ENCODE measurements around the gene CHD6.

CHD6 gene

DNA sequence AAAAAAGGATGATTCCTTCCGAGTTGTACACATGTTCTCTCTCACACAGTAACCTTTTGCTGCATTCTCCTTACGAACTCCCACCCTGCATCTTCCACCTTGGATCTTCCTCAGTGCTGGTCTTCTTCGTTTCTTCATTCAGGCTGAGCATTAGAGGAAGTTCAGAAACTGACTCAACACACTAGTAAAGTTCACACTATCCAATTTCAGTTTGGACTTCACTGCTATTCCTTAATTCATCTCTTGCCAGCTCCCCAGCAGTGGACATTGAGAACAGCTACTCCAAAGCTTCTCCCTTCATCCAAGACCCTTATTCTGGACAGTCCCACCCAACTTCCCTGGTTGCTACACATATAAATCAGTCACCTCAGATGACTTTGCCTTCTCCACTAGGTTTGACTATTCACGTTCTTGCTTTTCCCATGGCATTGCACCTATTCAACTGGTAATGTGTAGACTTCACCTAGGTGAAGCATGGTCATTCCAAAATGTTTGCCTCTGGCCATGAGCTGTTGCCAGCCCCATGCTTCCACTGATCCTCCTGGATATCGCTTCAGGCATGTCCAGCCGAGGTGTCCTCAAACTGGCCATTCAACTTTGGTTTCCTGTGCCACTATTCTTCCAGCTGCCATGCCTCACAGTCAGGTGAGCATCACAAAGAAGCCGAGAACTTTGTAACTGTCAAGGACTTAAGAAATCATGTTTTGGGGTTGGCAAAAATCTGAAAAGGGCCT is 147.6 kb downstream of the CHD6 start:
- Histone ChIP-seq H3K4me3 (ENCODE audit: low read depth, low read length, poor library complexity, severe bottlenecking) (no peak overlapping the region), H3K9me2 (ENCODE audit: low read depth, low read length) (no peaks in the 10 kb centered on the region), H2AFZ (ENCODE audit: low read length) (no peak overlapping the region), H3K4me1 (ENCODE audit: insufficient read depth, low read length, severe bottlenecking) (no peaks in the 10 kb centered on the region), H3K9ac (ENCODE audit: low read length) (no peak overlapping the region), H3F3A (ENCODE audit: insufficient read depth, low read length) (no peaks in the 10 kb centered on the region), H3K9me3 (ENCODE audit: low read length) (no peaks in the 10 kb centered on the region), H3K4me2 (ENCODE audit: low read length) (no peak overlapping the region), H4K20me1 (ENCODE audit: insufficient read depth, low read length) (no peaks in the 10 kb centered on the region), H3K27me3 (ENCODE audit: insufficient read depth, low read length) (no peaks in the 10 kb centered on the region), H3K36me3 (ENCODE audit: insufficient read depth, low read length) (peaks cover 41% of the 10 kb centered on the region), H3K79me2 (ENCODE audit: insufficient read depth, low read length) (no peaks in the 10 kb centered on the region), H3K27ac (ENCODE audit: low read depth, low read length, poor library complexity, severe bottlenecking) (no peak overlapping the region)
- TF ChIP-seq, protein P1, sequence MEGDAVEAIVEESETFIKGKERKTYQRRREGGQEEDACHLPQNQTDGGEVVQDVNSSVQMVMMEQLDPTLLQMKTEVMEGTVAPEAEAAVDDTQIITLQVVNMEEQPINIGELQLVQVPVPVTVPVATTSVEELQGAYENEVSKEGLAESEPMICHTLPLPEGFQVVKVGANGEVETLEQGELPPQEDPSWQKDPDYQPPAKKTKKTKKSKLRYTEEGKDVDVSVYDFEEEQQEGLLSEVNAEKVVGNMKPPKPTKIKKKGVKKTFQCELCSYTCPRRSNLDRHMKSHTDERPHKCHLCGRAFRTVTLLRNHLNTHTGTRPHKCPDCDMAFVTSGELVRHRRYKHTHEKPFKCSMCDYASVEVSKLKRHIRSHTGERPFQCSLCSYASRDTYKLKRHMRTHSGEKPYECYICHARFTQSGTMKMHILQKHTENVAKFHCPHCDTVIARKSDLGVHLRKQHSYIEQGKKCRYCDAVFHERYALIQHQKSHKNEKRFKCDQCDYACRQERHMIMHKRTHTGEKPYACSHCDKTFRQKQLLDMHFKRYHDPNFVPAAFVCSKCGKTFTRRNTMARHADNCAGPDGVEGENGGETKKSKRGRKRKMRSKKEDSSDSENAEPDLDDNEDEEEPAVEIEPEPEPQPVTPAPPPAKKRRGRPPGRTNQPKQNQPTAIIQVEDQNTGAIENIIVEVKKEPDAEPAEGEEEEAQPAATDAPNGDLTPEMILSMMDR (IDR thresholded peaks at IDR 0.05; ENCODE audit: low read length), result no peak
- TF ChIP-seq EZH2 (IDR thresholded peaks at IDR 0.05; ENCODE audit: borderline replicate concordance, low read length), result no peak

- H3K9ac ChIP-seq (ENCODE audit: low read length), result no peak overlapping the region
- H3K27ac ChIP-seq (ENCODE audit: low read depth, low read length, poor library complexity, severe bottlenecking), result no peak overlapping the region
- H3K9me2 ChIP-seq (ENCODE audit: low read depth, low read length), result no peaks in the 10 kb centered on the region
- H3K4me2 ChIP-seq (ENCODE audit: low read length), result no peak overlapping the region
- no peaks in the 10 kb centered on the region for H3F3A ChIP-seq (ENCODE audit: insufficient read depth, low read length)
- H3K9me3 ChIP-seq (ENCODE audit: low read length), result peaks cover 3% of the 10 kb centered on the region
- H2AFZ ChIP-seq (ENCODE audit: low read length), result no peak overlapping the region
- TF ChIP-seq, protein P1 (IDR thresholded peaks at IDR 0.05; ENCODE audit: low read length), result no peak
- no peak for TF ChIP-seq EZH2 (IDR thresholded peaks at IDR 0.05; ENCODE audit: borderline replicate concordance, low read length)
- H3K79me2 ChIP-seq (ENCODE audit: insufficient read depth, low read length), result no peaks in the 10 kb centered on the region
- H3K27me3 ChIP-seq (ENCODE audit: insufficient read depth, low read length), result no peaks in the 10 kb centered on the region
- H3K4me1 ChIP-seq (ENCODE audit: insufficient read depth, low read length, severe bottlenecking), result no peaks in the 10 kb centered on the region
- no peak overlapping the region for H3K4me3 ChIP-seq (ENCODE audit: low read depth, low read length, poor library complexity, severe bottlenecking)
- peaks cover 47% of the 10 kb centered on the region for H3K36me3 ChIP-seq (ENCODE audit: insufficient read depth, low read length)
- H4K20me1 ChIP-seq (ENCODE audit: insufficient read depth, low read length), result no peaks in the 10 kb centered on the region
Measured at GRCh38 chr20:41469868-41470267, 148.3 kb downstream of the CHD6 start.

DNA sequence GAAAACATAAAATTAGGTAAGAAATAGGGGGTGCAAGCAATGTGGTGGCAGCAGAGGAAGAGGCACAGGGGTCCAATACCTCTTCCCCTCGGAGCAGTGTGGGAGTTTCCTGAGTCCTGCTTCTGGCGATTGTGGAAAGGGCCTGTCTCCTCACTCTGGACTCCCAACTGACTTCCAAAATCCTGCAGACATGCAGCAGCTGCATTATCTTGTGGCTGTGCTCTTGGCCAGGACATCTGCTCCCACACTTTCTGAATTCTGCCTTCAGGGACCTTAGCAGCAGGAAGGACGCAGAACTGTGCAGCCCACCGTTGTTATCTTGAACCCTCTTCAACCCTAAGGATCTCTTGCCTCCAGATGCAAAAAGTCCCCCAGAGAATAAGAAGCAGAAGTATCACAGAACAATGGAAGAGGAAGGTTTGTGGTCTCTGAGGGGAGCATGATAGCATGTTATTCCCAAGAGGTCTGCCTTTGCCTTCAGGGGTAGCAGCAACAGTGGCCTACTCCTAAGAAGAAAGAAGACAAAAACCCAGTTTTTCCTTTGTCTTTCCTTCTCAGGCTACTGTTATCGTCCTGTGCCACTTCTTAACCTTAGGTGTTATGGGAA is 149.1 kb downstream of the CHD6 start:
- Histone ChIP-seq H3K4me3 (ENCODE audit: low read depth, low read length, poor library complexity, severe bottlenecking) (no peak overlapping the region), H3K27ac (ENCODE audit: low read depth, low read length, poor library complexity, severe bottlenecking) (no peak overlapping the region), H3K4me1 (ENCODE audit: insufficient read depth, low read length, severe bottlenecking) (no peaks in the 10 kb centered on the region), H3K9ac (ENCODE audit: low read length) (no peak overlapping the region), H3K27me3 (ENCODE audit: insufficient read depth, low read length) (no peaks in the 10 kb centered on the region), H3K9me2 (ENCODE audit: low read depth, low read length) (no peaks in the 10 kb centered on the region), H4K20me1 (ENCODE audit: insufficient read depth, low read length) (no peaks in the 10 kb centered on the region), H3F3A (ENCODE audit: insufficient read depth, low read length) (no peaks in the 10 kb centered on the region), H3K79me2 (ENCODE audit: insufficient read depth, low read length) (no peaks in the 10 kb centered on the region), H3K36me3 (ENCODE audit: insufficient read depth, low read length) (peaks cover 55% of the 10 kb centered on the region), H3K4me2 (ENCODE audit: low read length) (no peak overlapping the region), H3K9me3 (ENCODE audit: low read length) (peaks cover 3% of the 10 kb centered on the region), H2AFZ (ENCODE audit: low read length) (no peak overlapping the region)
- TF ChIP-seq, protein P1 (IDR thresholded peaks at IDR 0.05; ENCODE audit: low read length), result no peak
- no peak for TF ChIP-seq EZH2 (IDR thresholded peaks at IDR 0.05; ENCODE audit: borderline replicate concordance, low read length)

Data from OCI-LY1 (cell line).